HG02884 (cell line): ENCODE measurements around the gene COQ10B.
A peak's percentile ranks its signal among the peaks of the same experiment; 100 is the strongest.
"Not testable (repeated sequence)": the region's sequence is repeated elsewhere in the genome, so short reads cannot be mapped to it uniquely, and the experiment has no call there.

Experiments used
- ATAC-seq: cut with Tn5 transposase; IDR thresholded peaks from one replicate; pipeline ENCODE4 v1.9.1; 2021; ENCODE audit warnings: mild to moderate bottlenecking, moderate library complexity; ENCODE audit not compliant: unreplicated experiment

The COQ10B gene

DNA sequence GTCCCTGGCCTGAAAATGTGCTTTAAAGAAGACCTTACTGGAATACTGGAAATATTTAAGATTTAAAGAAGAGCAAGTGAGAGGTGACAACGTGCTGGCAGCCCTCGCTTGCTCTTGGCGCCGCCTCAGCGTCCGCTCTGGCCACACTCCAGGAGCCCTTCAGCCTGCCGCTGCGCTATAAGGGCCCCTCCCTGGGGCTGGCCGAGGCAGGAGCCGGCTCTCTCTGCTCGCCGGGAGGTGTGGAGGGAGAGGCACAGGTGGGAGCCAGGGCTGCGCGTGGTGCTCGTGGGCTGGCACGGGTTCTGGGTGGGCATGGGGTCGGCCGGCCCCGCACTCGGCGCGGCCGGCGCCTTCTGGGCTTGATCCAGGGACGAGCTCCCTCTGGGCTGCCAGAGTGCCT lies 2.9 kb upstream of the COQ10B start:
- ATAC-seq, result no peak

DNA sequence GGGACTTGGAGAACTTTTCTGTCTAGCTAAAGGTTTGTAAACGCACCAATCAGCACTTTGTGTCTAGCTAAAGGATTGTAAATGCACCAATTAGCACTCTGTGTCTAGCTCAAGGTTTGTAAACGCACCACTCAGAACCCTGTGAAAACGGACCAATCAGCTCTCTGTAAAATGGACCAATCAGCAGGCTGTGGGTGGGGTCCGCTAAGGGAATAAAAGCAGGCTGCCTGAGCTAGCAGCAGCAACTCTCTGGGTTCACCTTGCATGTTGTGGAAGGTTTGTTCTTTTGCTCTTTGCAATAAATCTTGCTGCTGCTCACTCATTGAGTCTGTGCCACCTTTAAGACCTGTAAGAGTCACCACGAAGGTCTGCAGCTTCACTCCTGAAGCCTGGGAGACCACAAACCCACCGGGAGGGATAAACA lies 2.4 kb upstream of the COQ10B start:
- ATAC-seq, result not testable (repeated sequence)

- ATAC-seq, result no peak
Measured at GRCh38 chr2:197452754-197453122, 614 bp upstream of the COQ10B start.

- peak; percentile 27 for ATAC-seq
Measured at GRCh38 chr2:197453914-197454398, 604 bp downstream of the COQ10B start.

- ATAC-seq, result no peak
Measured at GRCh38 chr2:197454923-197455322, 1.6 kb downstream of the COQ10B start.

GRCh38 chr2:197455428-197455827 lies 2.1 kb downstream of the COQ10B start:
- no peak for ATAC-seq

DNA sequence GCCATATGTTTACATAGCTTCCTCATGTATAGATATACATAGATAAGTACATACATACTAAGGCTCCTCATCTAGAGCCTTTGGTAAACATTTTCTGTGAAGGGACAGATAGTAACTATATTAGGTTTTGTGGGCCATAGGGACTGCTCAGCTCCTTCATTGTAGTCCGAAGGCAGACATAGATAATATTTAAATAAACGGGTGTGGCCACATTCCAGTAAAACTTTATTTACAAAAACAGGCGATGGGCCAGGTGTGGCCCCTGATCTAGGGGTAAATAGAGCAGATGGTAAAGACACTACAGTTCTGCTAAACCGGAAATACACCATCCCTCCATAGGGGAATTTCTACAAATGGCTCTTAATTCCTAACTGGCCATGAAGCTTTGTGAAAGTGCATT lies 7.3 kb downstream of the COQ10B start:
- no peak for ATAC-seq

DNA sequence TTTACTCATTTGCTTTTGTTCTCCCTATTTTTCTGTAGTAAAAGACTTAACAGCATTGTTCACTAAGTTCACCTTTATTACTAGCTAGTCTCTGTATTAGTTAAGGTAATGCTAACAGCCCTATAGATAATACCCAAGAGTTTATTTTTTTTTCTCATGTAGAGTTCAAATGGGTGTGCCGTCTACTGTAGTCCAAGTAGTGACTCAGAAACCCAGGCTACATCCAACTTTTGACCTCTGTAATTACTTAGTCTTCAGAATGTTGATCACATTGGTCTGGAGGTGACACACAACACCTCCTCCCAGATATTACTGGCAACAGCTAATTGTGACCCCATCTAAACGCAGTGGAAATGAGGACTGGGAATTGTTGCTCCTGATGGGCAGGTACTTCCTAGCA lies 7.7 kb downstream of the COQ10B start:
- ATAC-seq, result no peak

DNA sequence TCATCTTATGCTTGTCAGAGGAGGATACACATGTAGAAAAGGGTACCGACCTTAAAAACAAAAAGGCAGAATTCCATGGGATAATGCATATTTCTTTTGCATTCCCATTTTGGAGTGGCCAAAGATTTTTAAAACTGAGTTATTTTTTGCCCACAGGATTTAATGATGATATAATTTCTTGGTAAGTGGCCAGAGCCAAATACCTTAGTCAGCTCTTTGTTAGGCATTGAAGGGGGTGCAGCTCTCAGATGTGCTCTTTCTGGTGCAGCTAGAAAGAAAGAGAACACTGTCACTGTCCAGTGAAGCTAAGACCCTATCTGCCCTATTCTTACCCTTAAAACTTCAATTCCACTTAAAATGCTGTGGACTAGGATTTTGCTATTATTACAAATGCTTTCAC lies 10.8 kb downstream of the COQ10B start:
- no peak for ATAC-seq

GRCh38 chr2:197472166-197472565 lies 18.8 kb downstream of the COQ10B start:
- no peak for ATAC-seq

DNA sequence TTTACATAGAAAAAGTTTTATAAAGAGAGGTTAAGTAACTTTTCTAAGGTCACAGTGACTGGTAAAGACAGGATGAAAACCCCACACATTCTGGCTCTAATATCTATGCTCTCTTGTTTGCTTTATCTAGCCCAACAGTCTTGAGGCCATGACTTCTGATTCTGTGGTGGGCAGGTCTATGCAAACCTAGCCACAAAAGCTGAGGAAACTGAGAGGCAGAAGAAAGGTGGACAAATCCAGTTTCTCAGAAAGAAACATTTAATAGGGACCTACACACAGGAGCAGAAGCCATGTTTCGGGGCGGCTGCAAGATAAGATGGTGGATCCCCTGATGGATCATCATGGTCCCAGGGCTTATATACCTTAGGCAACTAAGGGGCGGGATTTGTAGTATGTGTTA lies 24.4 kb downstream of the COQ10B start:
- ATAC-seq, result no peak

GRCh38 chr2:197480165-197481036 lies 27.0 kb downstream of the COQ10B start:
- no peak for ATAC-seq

GRCh38 chr2:197484248-197484647 lies 30.9 kb downstream of the COQ10B start:
- not testable (repeated sequence) for ATAC-seq

DNA sequence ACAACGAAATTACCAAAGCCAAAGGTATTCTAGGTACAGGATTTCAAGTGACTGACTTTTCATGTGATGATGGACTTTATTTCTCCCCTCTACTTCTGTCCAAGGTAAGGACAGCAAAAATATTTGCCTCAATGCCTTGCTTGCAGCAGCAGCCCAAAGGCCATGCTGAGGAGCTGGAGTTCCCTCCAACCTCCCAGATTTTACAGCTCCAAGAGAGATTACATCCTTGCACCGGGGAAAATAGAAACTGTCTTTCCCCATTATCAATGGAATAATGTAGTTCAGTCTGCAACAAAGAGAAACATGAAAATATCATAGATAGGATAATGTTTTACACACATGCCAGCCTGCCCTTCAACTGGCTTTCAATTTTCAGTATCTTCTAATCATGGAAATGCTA lies 32.8 kb downstream of the COQ10B start:
- no peak for ATAC-seq

GRCh38 chr2:197487385-197487784 lies 34.0 kb downstream of the COQ10B start:
- no peak for ATAC-seq

DNA sequence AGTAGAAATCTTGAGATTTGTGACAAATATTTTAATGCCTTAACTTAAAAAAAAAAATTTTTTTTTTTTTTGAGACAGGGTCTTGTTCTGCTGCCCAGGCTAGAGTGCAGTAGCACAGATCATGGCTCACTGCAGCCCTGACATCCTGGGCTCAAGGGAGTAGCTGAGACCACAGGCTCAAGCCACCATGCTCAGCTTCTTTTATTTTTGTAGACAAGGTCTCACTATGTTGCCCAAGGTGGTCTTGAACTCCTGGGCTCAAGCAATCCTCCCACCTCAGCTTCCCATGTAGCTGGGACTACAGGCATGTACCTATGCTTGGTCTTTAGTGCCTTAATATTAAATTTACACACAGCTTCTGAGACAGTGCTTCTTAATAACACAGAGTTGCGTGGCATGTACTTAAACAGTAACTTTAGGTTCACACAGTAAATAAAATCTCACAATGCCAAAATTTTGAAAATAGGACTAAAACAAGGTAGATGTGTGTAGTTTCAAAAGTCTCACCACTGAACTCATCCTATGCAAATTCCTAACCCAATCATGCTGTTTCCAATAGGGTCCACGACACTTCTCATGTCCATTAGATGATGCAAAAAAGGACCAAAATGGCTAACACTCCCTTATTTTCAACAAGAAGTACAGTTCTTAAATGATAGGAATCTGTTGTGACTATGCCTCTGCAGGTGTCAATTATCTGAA lies 42.2 kb downstream of the COQ10B start:
- no peak for ATAC-seq

DNA sequence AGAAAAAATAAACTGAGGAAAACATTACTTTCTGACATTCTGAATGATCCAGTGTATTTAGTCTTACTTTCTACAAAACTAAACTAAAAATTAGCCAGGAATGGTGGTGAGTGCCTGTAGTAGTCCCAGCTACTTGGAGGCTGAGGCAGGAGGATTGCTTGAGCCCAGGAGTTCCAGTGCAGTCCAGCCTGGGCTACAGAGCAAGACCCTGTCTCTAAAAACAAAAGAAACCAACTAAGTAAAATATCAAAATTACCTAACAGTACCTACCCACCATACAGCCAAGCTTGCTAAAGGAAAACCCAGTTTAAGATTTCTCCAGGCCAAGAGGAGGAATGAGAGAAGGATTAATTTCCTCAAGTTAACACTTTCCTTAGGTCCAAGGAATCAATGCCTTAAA lies 43.3 kb downstream of the COQ10B start:
- no peak for ATAC-seq

DNA sequence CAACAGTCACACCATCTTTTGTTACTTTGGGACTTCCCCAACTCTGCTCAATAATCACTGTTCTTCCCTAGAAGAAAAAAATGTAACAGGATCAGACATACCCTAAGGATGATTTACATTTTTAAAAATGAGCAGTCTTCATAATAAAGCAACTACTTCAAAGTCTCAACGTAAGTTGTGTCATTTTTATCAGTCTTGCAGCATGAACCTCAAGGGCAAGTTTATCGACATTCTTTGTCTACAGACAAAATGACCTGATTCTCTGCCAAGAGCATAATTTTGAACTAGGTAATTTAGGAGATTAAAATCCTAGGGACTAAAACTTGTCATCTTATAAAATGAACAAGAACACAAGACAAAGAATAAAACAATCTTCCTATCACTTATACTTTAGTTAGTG lies 44.0 kb downstream of the COQ10B start:
- ATAC-seq, result no peak

- no peak for ATAC-seq
Measured at GRCh38 chr2:197498235-197498936, 45.0 kb downstream of the COQ10B start.

DNA sequence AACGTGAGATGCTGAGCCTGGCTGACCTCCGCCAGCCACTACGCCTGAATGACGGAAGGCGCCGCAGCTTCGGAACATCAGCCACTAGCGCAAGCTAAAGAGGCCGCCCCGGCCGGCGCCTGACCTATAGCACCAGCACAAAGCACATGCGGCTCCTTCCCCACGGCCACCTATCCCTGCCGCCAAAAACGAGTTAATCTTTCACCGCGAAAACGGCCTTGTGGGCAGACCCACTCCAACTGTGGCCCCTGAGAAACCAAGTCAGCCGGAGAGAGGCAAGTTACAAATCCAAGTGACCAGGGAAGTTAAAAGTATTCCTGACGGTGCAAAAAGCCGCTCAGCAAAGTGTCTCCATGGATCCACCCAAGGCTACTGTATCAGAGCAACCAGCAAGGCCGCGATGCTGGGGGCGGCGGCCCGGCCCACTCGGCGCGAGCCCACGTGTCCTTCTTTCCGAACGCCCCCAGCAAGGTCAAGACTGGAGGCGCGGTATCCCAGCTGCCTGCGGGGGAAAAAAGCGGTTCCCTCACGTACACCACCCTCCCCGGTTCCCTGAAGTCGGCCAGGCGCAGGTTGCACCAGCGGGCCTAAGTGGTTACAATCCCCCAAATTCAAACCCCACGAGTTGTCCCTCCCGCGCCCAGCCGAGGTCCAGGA lies 45.7 kb downstream of the COQ10B start:
- no peak for ATAC-seq
